A549 (cell line): ENCODE results near the gene CHRNB2. TPM values are rescaled to one million over a fixed set of nuclear protein-coding genes. Genes with fewer than 3 reads are reported as not detected.
A peak's percentile ranks its signal among the peaks of the same experiment; 100 is the strongest.

Experiments
- ATAC-seq, 2 experiments: fragments of 200-7000 bp in 1 of 2; fragments of >200 bp in 1 of 2; cut with Nextera tagmentation in 1 of 2; cut with Tn5 transposase in 1 of 2; 3 replicates each; pipeline versions ENCODE4 v1.8.0 to v1.9.1; 2018 to 2020; ENCODE audit warnings: mild to moderate bottlenecking in 1 of 2, moderate library complexity in 1 of 2
- CTCF ChIA-PET: fragments of 300-600 bp; sonication (Branson Sonifier 250); formaldehyde crosslinking; extraction: SDS; loops from one replicate; lab custom pipeline; 2021; ENCODE audit warnings: antibody characterized with exemption, inconsistent platforms; lab: Yijun Ruan, JAX
- POLR2A ChIA-PET: fragments of 350-600 bp; formaldehyde crosslinking; extraction: SDS; loops from one replicate; lab custom pipeline; 2021; ENCODE audit warnings: antibody characterized with exemption, inconsistent platforms; lab: Yijun Ruan, JAX
- DNase-seq, 2 experiments: peaks; one replicate each; pipeline versions ENCODE4 v3.0.0 to v3.0.0-alpha.2; 2011 to 2016; ENCODE audit warnings: low read depth in 1 of 2, low spot score in 1 of 2
- FAIRE-seq: peaks from 2 replicates; lab custom pipeline; 2011; peaks lifted over from hg19 to GRCh38; lab: Jason Lieb, UNC
- H3K27ac ChIP-seq, 2 experiments: fragments of >200 bp; sonication (Bioruptor Twin); formaldehyde crosslinking; 3 replicates each; pipeline ENCODE4 v1.5.1; 2016 to 2017
- H3K4me1 ChIP-seq: fragments of >200 bp; sonication (Bioruptor Twin); formaldehyde crosslinking; 3 replicates; pipeline ENCODE4 v1.6.1; 2016
- H3K4me2 ChIP-seq: fragments of >200 bp; sonication (Bioruptor Twin); formaldehyde crosslinking; 3 replicates; pipeline ENCODE4 v1.6.1; 2016
- H3K4me3 ChIP-seq: fragments of >200 bp; sonication (Bioruptor Twin); formaldehyde crosslinking; 3 replicates; pipeline ENCODE4 v1.5.1; 2016
- H3K9me3 ChIP-seq: fragments of >200 bp; sonication (Bioruptor Twin); formaldehyde crosslinking; 3 replicates; pipeline ENCODE4 v1.6.1; 2016
- BCL3 ChIP-seq: fragments of >200 bp; sonication (Bioruptor Twin); formaldehyde crosslinking; IDR thresholded peaks from 3 replicates; pipeline ENCODE4 v1.6.1; 2016
- CEBPB ChIP-seq, 2 experiments: fragments of >200 bp in 1 of 2; sonication (Bioruptor Twin) in 1 of 2; formaldehyde crosslinking in 1 of 2; IDR thresholded peaks; 2 replicates each; pipeline ENCODE4 v1.6.1; 2012 to 2016
- E2F6 ChIP-seq: IDR thresholded peaks from 2 replicates; pipeline ENCODE4 v1.6.1; 2012; ENCODE audit warnings: low read depth, borderline replicate concordance
- EHMT2 ChIP-seq: fragments of 200-600 bp; sonication (generic); IDR thresholded peaks from 2 replicates; pipeline ENCODE4 v1.6.1; 2016; ENCODE audit warnings: antibody characterized with exemption, low read depth, mild to moderate bottlenecking, moderate library complexity
- EP300 ChIP-seq, 2 experiments: fragments of >200 bp; sonication (Bioruptor Twin); formaldehyde crosslinking; IDR thresholded peaks; 2 replicates in 1 of 2; 3 replicates in 1 of 2; pipeline ENCODE4 v1.6.1; 2016 to 2017
- FOSL2 ChIP-seq, 2 experiments: fragments of 450-650 bp in 1 of 2; fragments of >200 bp in 1 of 2; sonication (Bioruptor Twin) in 1 of 2; formaldehyde crosslinking; IDR thresholded peaks; 2 replicates each; pipeline versions ENCODE4 v1.5.0 to v1.6.1; 2016 to 2020; ENCODE audit warnings: mild to moderate bottlenecking in 1 of 2, moderate library complexity in 1 of 2
- GATA3 ChIP-seq: IDR thresholded peaks from 2 replicates; pipeline ENCODE4 v1.6.1; 2012; ENCODE audit warnings: borderline replicate concordance
- HES2 ChIP-seq: fragments of >200 bp; sonication (Bioruptor Twin); formaldehyde crosslinking; IDR thresholded peaks from 2 replicates; pipeline ENCODE4 v1.6.1; 2016
- HMGXB4 ChIP-seq: fragments of 250-450 bp; sonication (Bioruptor Pico); IDR thresholded peaks from 2 replicates; pipeline ENCODE4 v1.5.0; 2021; ENCODE audit warnings: mild to moderate bottlenecking, moderate library complexity, borderline replicate concordance
- HOXA7 ChIP-seq: fragments of 250-450 bp; sonication (Bioruptor Pico); IDR thresholded peaks from 2 replicates; pipeline ENCODE4 v1.5.0; 2020; ENCODE audit warnings: mild to moderate bottlenecking, moderate library complexity
- HOXB13 ChIP-seq: fragments of 250-450 bp; sonication (Bioruptor Pico); IDR thresholded peaks from 2 replicates; pipeline ENCODE4 v1.5.0; 2020; ENCODE audit warnings: low read depth, mild to moderate bottlenecking, moderate library complexity
- HOXB5 ChIP-seq: fragments of 250-450 bp; sonication (Bioruptor Pico); IDR thresholded peaks from 2 replicates; pipeline ENCODE4 v1.5.0; 2020; ENCODE audit warnings: mild to moderate bottlenecking, moderate library complexity
- JUN ChIP-seq, 2 experiments: fragments of >200 bp; sonication (Bioruptor Twin); formaldehyde crosslinking; IDR thresholded peaks; 2 replicates in 1 of 2; 3 replicates in 1 of 2; pipeline ENCODE4 v1.6.1; 2016 to 2017
- JUNB ChIP-seq: fragments of >200 bp; sonication (Bioruptor Twin); formaldehyde crosslinking; IDR thresholded peaks from 2 replicates; pipeline ENCODE4 v1.6.1; 2016
- MAFK ChIP-seq: fragments of 450-650 bp; IDR thresholded peaks from 2 replicates; pipeline ENCODE4 v1.6.1; 2014; ENCODE audit not compliant: partially characterized antibody
- MAX ChIP-seq: IDR thresholded peaks from 2 replicates; pipeline ENCODE4 v1.6.1; 2012
- MAZ ChIP-seq: fragments of 150-350 bp; IDR thresholded peaks from 2 replicates; pipeline ENCODE4 v1.6.1; 2014; ENCODE audit warnings: antibody characterized with exemption, low read depth, low read length, borderline replicate concordance
- NFE2L2 ChIP-seq: fragments of 150-350 bp; conservative IDR thresholded peaks from 2 replicates; pipeline ENCODE4 v1.6.1; 2014; ENCODE audit warnings: low read length
- PBX3 ChIP-seq: IDR thresholded peaks from 2 replicates; pipeline ENCODE4 v1.6.1; 2012
- POLR2AphosphoS2 ChIP-seq: conservative IDR thresholded peaks from 2 replicates; pipeline ENCODE4 v1.6.1; 2012; ENCODE audit warnings: low read length, improper control_type of control experiment, inconsistent platforms
- RARB ChIP-seq: fragments of 250-450 bp; sonication (Bioruptor Pico); IDR thresholded peaks from 2 replicates; pipeline ENCODE4 v1.8.0; 2021; ENCODE audit warnings: mild to moderate bottlenecking, moderate library complexity
- RCOR1 ChIP-seq: fragments of 150-350 bp; IDR thresholded peaks from 2 replicates; pipeline ENCODE4 v1.6.1; 2014; ENCODE audit warnings: antibody characterized with exemption, low read length, low read depth
- RFX5 ChIP-seq: fragments of 450-650 bp; IDR thresholded peaks from 2 replicates; pipeline ENCODE4 v1.7.1; 2014; ENCODE audit warnings: antibody characterized with exemption, mild to moderate bottlenecking, moderate library complexity
- SREBF2 ChIP-seq: fragments of 450-650 bp; IDR thresholded peaks from 2 replicates; pipeline ENCODE4 v1.6.1; 2014; ENCODE audit warnings: mild to moderate bottlenecking, moderate library complexity
- TFCP2L1 ChIP-seq: fragments of 250-450 bp; sonication (Bioruptor Pico); IDR thresholded peaks from 2 replicates; pipeline ENCODE4 v1.5.0; 2021; ENCODE audit warnings: mild to moderate bottlenecking
- USF2 ChIP-seq: fragments of 450-650 bp; IDR thresholded peaks from 2 replicates; pipeline ENCODE4 v1.6.1; 2014; ENCODE audit warnings: antibody characterized with exemption
- ZFP36 ChIP-seq: fragments of 450-650 bp; IDR thresholded peaks from 2 replicates; pipeline ENCODE4 v1.6.1; 2014; ENCODE audit warnings: borderline replicate concordance; ENCODE audit not compliant: partially characterized antibody
- ZNF302 ChIP-seq: fragments of 250-450 bp; sonication (Bioruptor Pico); IDR thresholded peaks from 2 replicates; pipeline ENCODE4 v1.9.0; 2021; ENCODE audit warnings: inconsistent platforms, mild to moderate bottlenecking, moderate library complexity
- ZSCAN20 ChIP-seq: fragments of 250-450 bp; sonication (Bioruptor Pico); IDR thresholded peaks from 2 replicates; pipeline ENCODE4 v1.8.0; 2022; ENCODE audit warnings: mild to moderate bottlenecking, moderate library complexity
- WGBS: methylation state at CpG from one replicate; pipeline ENCODE4 v1.1.6; 2017; ENCODE audit errors: missing lambda C conversion rate; 5-methylcytosine and 5-hydroxymethylcytosine counted together
- polyA plus RNA-seq, 4 experiments: library from polyadenylated mRNA; depleted of rRNA in 3 of 4; stranded (reverse); fragments of >200 nt; fragmentation: RNase III in 1 of 4; extraction: RNeasy Plus Mini Kit Qiagen cat#74134 plus additional on column Dnase treatment in 1 of 4; gene quantifications; 2 replicates in 3 of 4; 3 replicates in 1 of 4; pipeline ENCODE4 v1.2.3, GENCODE V29; 2011 to 2017

The CHRNB2 gene
- polyA plus RNA-seq, 2 of the 4 experiments (the other 2 are of a cell fraction): 0.21 TPM

- CTCF ChIA-PET: interaction anchor here (0.8 to 1.7 kb wide), 3 partner anchors 19 to 130 kb away, joined by 3 to 5 read pairs (median 4); no protein-coding TSS in a partner anchor
- no peak for FAIRE-seq
- no peak for TF ChIP-seq HOXB5 (CRISPR knock-in tag)
- no peak for TF ChIP-seq ZSCAN20 (CRISPR knock-in tag)
- no peak for TF ChIP-seq RARB (CRISPR knock-in tag)
- TF ChIP-seq BCL3: no peak
- no peak for TF ChIP-seq E2F6
- TF ChIP-seq EHMT2: no peak
- TF ChIP-seq PBX3: no peak
- no peak for TF ChIP-seq HMGXB4
- TF ChIP-seq MAZ: no peak
- TF ChIP-seq GATA3: no peak
- no peak for TF ChIP-seq HOXB13 (CRISPR knock-in tag)
- no peak for TF ChIP-seq JUN (IDR thresholded peaks at IDR 0.05)
- TF ChIP-seq MAX: no peak
- TF ChIP-seq MAFK: no peak
- TF ChIP-seq HOXA7: no peak
- no peak for TF ChIP-seq FOSL2 (IDR thresholded peaks at IDR 0.05)
- no peak for TF ChIP-seq FOSL2 (CRISPR knock-in tag; IDR thresholded peaks at IDR 0.05)
- TF ChIP-seq NFE2L2: no peak
- TF ChIP-seq TFCP2L1 (CRISPR knock-in tag): no peak
- DNase-seq: no peak
- POLR2A ChIA-PET: no interaction called here
- WGBS: 81% methylated on average over 12 of the region's 12 CpGs
- no peak; a peak in 1 of 6 replicates for ATAC-seq
- H3K4me3 ChIP-seq: no peak overlapping the region
- peaks cover 29% of the 10 kb centered on the region for H3K4me1 ChIP-seq
- H3K4me2 ChIP-seq: peak overlapping the region; percentile 90
- no peaks in the 10 kb centered on the region for H3K9me3 ChIP-seq
- peak overlapping the region; percentile 93 to 99; a peak in 4 of 6 replicates for H3K27ac ChIP-seq
These were observed 42.1 kb downstream of the CHRNB2 start for GRCh38 chr1:154609398-154610380.

- no peak overlapping the region for H3K27ac ChIP-seq
- FAIRE-seq (no peak), ATAC-seq (no peak), DNase-seq (no peak)
- no peaks in the 10 kb centered on the region for H3K9me3 ChIP-seq
- 85% methylated on average over 10 of the region's 10 CpGs for WGBS
- peaks cover 20% of the 10 kb centered on the region for H3K4me1 ChIP-seq
- H3K4me2 ChIP-seq: no peak overlapping the region
- no peak overlapping the region for H3K4me3 ChIP-seq
- no peak for TF ChIP-seq USF2
- TF ChIP-seq ZNF302 (CRISPR knock-in tag): no peak
- TF ChIP-seq E2F6: no peak
- TF ChIP-seq CEBPB (IDR thresholded peaks at IDR 0.05): no peak
- TF ChIP-seq RFX5: no peak
- no peak for TF ChIP-seq EP300 (IDR thresholded peaks at IDR 0.05)
- TF ChIP-seq RCOR1: no peak
- no peak for TF ChIP-seq POLR2AphosphoS2
- no peak for TF ChIP-seq SREBF2
- TF ChIP-seq JUNB: no peak
- no peak for TF ChIP-seq ZFP36
- no peak for TF ChIP-seq HES2
- ChIA-PET CTCF (interaction anchor here (0.7 kb wide), 1 partner anchor 45 kb away, joined by 4 read pairs; no protein-coding TSS in a partner anchor), POLR2A (no interaction called here)
These were observed 43.7 kb downstream of the CHRNB2 start for GRCh38 chr1:154611150-154611862.
